ENCODE data around the gene CBX7.

CBX7 gene

DNA sequence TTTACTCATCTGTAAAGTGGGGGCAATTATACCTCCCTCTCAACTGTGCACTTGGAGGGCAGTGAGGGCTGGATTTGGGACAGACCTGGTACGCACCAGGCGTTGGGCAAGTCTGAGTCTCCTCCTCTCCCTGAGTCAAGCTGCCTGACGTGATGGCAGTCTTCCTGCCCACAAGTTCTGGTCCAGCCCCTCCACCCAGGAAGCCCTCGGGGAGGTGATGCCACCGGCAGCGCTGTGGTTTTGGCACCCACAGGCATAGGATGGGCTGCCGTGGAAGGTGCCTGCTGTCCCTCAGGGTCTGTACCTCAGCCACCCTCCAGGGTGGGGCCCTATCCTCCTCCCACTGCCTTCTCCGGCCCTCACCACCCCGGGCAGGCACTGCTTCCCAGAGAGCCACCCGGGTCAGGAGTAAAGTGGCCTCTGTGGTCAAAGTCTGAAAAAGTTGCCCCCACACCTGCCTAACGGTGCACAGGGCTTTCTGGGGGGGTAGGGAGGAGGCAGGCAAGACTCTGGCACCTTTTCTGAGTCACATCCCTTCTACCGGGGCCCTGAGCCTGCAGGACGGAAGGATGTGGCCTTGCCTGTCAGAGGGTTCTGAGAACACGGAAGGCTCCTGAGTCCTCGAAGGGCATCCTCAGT, 61.9 kb downstream of the CBX7 start:
- DNase-seq, result no peak

GRCh38 chr22:39089928-39090327, 62.6 kb downstream of the CBX7 start:
- no peak for DNase-seq

- DNase-seq, result no peak
Observed at GRCh38 chr22:39088685-39089032, 63.8 kb downstream of the CBX7 start.

DNA sequence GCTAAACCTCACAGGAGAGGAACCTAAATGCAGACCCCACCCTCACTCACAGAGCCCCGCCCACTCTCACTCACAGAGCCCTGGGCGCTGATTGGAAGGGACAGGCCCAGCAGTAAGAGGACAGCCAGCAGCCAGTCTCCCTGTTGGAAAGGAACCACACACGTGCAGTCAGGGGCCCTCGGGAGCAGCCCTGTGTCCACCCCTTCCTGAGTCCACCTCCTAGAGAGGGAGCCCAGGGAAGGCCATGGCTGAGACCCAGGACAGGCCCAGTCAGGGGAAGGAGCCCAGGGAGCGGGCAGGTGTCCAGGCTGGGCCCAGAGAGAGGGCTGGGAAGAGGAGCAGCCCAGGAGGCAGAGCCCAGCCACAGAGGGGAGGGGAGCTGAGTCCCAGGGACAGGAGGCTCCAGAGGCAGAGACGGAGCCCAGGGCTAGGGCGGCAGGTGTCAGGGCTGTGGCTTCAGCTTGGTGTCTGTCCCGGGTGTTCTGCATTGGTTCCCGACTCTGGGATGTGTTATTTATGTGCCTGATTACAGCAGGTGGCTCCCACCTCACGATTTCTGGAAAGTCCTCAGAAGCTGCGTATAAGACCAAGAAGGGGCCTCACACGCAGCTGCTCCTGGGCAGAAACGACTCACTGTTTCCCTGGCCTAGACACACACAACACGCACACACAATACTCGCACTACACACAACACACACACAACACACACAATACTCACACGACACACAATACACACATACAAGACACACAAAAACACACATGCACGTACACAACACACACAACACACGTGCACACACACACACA, 64.4 kb downstream of the CBX7 start:
- DNase-seq, result no peak

DNA sequence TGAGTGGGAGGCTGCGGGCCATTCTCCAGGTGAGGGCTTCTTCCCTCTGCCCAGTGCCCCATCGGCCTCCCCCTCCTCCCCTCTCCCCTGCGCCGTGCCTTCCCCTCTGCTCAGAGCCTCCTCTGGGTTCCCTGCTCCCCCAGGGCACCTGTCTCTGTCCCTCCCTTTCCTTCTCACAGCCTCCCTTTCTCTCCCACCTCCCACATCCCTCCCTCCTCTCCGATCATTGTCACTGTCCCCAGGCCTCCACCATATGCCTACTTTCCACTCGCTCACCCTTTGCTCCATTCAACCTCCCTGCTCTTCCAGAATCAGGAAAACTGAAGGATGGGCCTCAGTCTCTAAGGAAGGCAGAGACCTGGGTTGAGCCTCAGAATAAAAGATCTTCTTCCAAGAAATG, 65.4 kb downstream of the CBX7 start:
- no peak for DNase-seq

GRCh38 chr22:39084666-39085065, 67.8 kb downstream of the CBX7 start:
- DNase-seq, result no peak

DNA sequence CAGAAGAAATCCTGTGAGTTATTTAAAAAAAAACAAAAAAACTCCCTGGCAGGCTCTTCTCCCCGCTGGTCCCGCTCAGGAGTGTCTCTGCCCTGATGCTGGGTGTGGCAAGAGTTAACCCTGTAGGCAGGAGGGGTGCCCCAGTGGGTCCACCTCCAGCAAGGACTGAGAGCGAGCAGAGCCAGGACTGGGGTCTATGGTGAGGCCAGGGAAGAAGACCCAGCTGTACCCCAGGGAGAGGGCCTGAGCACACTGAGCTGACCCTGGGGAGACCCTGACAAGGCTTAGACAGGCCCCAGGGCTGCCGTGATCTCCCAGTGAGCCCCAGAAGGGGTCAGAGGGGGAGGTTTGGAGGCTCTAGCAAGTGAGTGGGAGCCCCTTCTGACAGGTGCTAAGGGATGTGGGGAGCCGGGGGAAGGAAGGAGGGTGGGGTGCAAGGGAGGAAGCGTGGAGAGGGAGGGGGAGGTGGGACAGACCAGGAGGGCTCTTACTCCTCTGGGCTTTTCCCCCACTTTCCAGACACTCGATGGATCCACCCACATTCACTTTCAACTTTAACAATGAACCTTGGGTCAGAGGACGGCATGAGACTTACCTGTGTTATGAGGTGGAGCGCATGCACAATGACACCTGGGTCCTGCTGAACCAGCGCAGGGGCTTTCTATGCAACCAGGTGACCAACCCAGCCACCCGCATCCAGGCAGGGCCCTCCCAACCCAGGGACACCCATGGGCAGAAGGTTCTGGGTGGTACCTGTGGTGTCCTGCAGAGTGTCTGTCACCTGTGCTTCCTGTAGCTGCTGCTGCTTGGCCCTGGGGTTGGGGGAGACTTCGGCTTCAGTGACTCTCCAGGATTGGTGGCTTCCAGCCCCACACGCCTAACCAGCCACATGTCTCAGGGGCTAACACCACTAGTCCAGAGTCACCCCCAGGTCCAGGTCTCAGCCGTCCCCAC, 69.0 kb downstream of the CBX7 start:
- no peak for DNase-seq

GRCh38 chr22:39081598-39081997, 70.9 kb downstream of the CBX7 start:
- DNase-seq, result no peak

- DNase-seq, result no peak
Observed at GRCh38 chr22:39081016-39081415, 71.5 kb downstream of the CBX7 start.
